IgD-negative memory B cell (primary cell): ENCODE data around the gene EVI5. TPM values are rescaled to one million over a fixed set of nuclear protein-coding genes. Genes with fewer than 3 reads are reported as not detected.
A peak's percentile ranks its signal among the peaks of the same experiment; 100 is the strongest.
"Not testable (repeated sequence)": the region's sequence is repeated elsewhere in the genome, so short reads cannot be mapped to it uniquely, and the experiment has no call there.

Experiments
- H3K27ac Mint-ChIP-seq, 3 donors: one replicate each; pipeline ENCODE4 v1.8.0; 2020 to 2022; ENCODE audit warnings: mild to moderate bottlenecking in 3 of 3, mixed read lengths in 3 of 3, moderate library complexity in 1 of 3
- H3K27me3 Mint-ChIP-seq: one replicate; pipeline ENCODE4 v1.8.0; 2021; ENCODE audit warnings: mixed read lengths
- H3K36me3 Mint-ChIP-seq: one replicate; pipeline ENCODE4 v1.8.0; 2020; ENCODE audit warnings: mild to moderate bottlenecking, mixed read lengths
- H3K4me1 Mint-ChIP-seq, 3 donors: one replicate each; pipeline ENCODE4 v1.8.0; 2020 to 2022; ENCODE audit warnings: mixed read lengths in 3 of 3, mild to moderate bottlenecking in 1 of 3
- H3K4me3 Mint-ChIP-seq, 4 donors: one replicate each; pipeline ENCODE4 v1.8.0; 2020 to 2022; ENCODE audit warnings: mild to moderate bottlenecking in 4 of 4, mixed read lengths in 4 of 4, moderate library complexity in 3 of 4
- H3K9me3 Mint-ChIP-seq, 3 donors: one replicate each; pipeline ENCODE4 v1.8.0; 2020 to 2021; ENCODE audit warnings: mixed read lengths in 3 of 3, mild to moderate bottlenecking in 1 of 3
- polyA plus RNA-seq: library from polyadenylated mRNA; unstranded; fragments of 300-500 nt; fragmentation: Illumina TruSeq; gene quantifications from one replicate; pipeline ENCODE4 v1.2.3, GENCODE V29; 2021

EVI5 gene
- polyA plus RNA-seq, 1 donor from 2014 or later = 4.8 TPM

DNA sequence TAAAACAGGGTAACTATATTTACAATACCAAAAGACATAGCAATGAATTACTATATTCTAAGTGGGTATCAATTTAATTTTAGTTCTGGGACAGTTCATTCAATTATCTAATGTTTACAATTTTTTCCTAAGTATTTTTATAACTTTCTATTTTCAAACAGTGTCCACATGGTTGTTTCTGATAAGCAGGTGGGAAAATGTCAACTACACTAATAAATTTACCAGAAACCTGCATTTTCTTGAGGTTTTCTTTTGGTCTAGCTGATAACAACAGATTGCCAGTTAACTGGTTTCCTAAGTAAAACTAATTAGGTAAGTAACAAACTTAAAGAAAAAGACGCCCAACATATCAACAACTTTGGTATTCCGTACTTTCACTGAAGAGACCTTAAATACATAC is 213.3 kb downstream of the EVI5 start:
- Mint-ChIP-seq H3K27me3 (no peaks in the 10 kb centered on the region), H3K36me3 (peaks cover 4% of the 10 kb centered on the region), H3K4me1 (no peaks in the 10 kb centered on the region), H3K27ac (peak overlapping the region in 1 of 3 donors; percentile 25), H3K9me3 (no peaks in the 10 kb centered on the region), H3K4me3 (no peak overlapping the region)

- H3K4me3 Mint-ChIP-seq = no peak overlapping the region
- H3K27me3 Mint-ChIP-seq = no peaks in the 10 kb centered on the region
Observed at GRCh38 chr1:92567211-92567868, 217.6 kb downstream of the EVI5 start.

DNA sequence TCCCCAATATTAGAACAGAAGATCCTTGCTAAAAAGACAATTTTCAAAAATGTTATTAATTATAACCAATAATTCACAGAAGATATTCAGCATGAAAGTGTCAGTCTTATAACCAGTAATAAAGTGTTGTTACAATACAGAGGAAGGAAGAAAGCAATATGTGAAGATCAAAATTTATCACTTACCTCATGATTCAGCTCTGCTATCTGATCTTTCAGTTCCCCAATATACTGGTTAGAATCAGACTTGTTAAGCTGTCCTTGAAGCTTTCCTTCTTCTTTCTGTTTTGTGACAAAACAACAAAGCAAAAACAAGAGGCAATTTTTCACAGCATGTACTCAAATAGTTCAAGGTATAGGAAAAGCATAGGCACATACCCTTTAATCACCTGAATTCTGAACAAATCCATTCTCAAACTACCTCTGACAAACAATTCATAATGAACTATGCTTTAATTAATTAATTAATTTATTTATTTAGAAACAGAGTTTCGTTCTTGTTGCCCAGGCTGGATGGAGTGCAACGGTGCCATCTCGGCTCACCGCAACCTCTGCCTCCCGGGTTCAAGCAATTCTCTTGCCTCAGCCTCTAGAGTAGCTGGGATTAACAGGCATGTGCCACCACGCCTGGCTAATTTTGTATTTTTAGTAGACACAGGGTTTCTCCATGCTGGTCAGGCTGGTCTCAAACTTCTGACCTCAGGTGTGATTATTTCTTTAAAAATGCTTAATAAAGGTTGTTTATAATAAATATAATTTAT is 221.3 kb downstream of the EVI5 start:
- Mint-ChIP-seq H3K36me3 (peaks cover 11% of the 10 kb centered on the region), H3K27ac (no peak overlapping the region), H3K9me3 (no peaks in the 10 kb centered on the region), H3K27me3 (no peaks in the 10 kb centered on the region), H3K4me1 (peaks cover 0 to 6% (median 2%) of the 10 kb centered on the region in 3 donors), H3K4me3 (peak overlapping the region in 1 of 4 donors; percentile 49)

More at GRCh38 chr1:92567211-92567868, 217.6 kb downstream of the EVI5 start:
- Mint-ChIP-seq H3K36me3 (peaks cover 7% of the 10 kb centered on the region), H3K27ac (no peak overlapping the region), H3K9me3 (no peaks in the 10 kb centered on the region), H3K4me1 (peaks cover 0 to 6% (median 2%) of the 10 kb centered on the region in 3 donors)

DNA sequence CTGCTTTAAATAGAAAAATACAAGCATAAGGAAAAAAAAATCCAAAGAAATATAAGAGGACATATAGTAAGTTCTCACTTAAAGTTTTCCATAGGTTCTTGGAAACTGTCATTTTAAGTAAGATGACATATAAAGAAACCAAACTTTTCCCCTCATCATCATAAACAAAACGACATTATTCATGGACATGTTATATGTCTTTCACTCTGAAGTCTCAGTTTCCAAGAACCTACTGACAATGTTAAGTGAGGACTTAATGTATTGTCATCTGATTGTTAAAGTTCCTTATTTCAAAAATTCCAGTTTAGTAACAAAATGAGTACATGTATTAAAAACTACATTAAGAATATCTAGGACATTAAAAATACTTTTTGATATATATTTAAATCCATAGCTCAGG is 228.6 kb downstream of the EVI5 start:
- Mint-ChIP-seq H3K4me3 (no peak overlapping the region), H3K27ac (no peak overlapping the region), H3K9me3 (peaks cover 0 to 1% (median 0%) of the 10 kb centered on the region in 3 donors), H3K27me3 (no peaks in the 10 kb centered on the region), H3K4me1 (peaks cover 0 to 1% (median 0%) of the 10 kb centered on the region in 3 donors), H3K36me3 (peaks cover 18% of the 10 kb centered on the region)

GRCh38 chr1:92554216-92554615 is 230.7 kb downstream of the EVI5 start:
- H3K27ac Mint-ChIP-seq = no peak overlapping the region
- peaks cover 0 to 1% (median 0%) of the 10 kb centered on the region in 3 donors for H3K4me1 Mint-ChIP-seq
- peaks cover 0 to 2% (median 1%) of the 10 kb centered on the region in 3 donors for H3K9me3 Mint-ChIP-seq
- H3K36me3 Mint-ChIP-seq = peaks cover 18% of the 10 kb centered on the region
- H3K27me3 Mint-ChIP-seq = no peaks in the 10 kb centered on the region
- no peak overlapping the region for H3K4me3 Mint-ChIP-seq

GRCh38 chr1:92551916-92552315 is 233.0 kb downstream of the EVI5 start:
- peaks cover 0 to 1% (median 0%) of the 10 kb centered on the region in 3 donors for H3K4me1 Mint-ChIP-seq
- H3K27ac Mint-ChIP-seq = no peak overlapping the region
- no peaks in the 10 kb centered on the region for H3K27me3 Mint-ChIP-seq
- no peak overlapping the region for H3K4me3 Mint-ChIP-seq
- H3K36me3 Mint-ChIP-seq = peaks cover 16% of the 10 kb centered on the region
- peaks cover 0 to 2% (median 1%) of the 10 kb centered on the region in 3 donors for H3K9me3 Mint-ChIP-seq

DNA sequence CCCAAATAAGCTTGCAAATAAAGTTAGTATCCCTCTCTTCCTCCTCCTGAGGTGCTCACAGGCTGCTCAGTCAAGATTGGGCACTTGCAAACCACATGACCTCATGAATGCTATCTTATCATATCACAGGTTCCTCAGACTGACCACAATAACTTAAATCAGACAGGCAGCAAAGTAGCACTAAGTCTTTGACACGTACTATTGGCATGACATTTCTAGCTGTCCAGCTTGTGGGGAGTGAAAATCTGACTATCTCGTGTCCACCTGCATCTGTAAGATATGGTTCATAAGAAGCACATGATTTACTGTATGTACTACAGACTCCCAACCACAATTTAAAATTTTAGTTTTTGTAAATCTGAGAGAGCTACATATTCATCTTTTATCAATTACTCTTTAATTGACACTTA is 240.1 kb downstream of the EVI5 start:
- peaks cover 20% of the 10 kb centered on the region for H3K36me3 Mint-ChIP-seq
- peaks cover 0 to under 1% (median 0%) of the 10 kb centered on the region in 3 donors for H3K4me1 Mint-ChIP-seq
- peaks cover 0 to 2% (median 1%) of the 10 kb centered on the region in 3 donors for H3K9me3 Mint-ChIP-seq
- no peaks in the 10 kb centered on the region for H3K27me3 Mint-ChIP-seq
- no peak overlapping the region for H3K4me3 Mint-ChIP-seq
- H3K27ac Mint-ChIP-seq = no peak overlapping the region

DNA sequence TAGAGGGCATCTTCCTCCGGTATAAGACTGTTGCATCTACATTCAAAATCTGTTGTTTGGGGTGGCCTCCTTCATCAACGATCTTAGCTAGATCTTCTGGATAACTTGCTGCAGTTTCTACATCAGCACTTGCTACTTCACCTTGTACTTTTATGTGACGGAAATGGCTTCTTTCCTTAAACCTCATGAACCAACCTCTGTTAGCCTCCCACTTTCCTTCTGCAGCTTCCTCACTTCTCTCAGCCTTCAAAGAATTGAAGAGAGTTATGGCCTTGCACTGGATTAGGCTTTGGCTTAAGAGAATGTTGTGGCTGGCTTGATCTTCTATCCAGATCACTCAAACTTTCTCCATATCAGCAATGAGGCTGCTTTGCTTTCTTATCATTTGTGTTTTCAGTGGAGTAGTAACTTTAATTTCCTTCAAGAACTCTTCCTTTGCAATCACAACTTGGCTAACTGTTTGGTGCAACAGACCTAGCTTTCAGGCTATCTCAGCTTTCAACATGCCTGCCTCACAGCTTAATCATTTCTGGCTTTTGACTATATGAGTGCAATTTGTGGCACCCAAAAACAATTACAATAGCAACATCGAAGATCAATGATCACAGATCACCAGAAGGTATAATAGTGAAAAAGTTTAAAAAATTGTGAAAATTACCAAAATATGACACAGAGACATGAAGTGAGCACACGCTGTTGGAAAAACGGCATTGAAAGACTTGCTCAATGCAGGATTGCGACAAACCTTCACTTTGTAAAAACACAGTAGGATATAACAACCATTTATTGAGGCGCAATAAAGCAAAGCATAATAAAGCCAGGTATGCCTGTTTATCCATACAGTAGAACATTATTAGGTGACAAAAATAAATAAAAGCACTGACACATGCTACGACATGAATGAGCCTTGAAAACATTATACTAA is 241.5 kb downstream of the EVI5 start:
- peaks cover 2 to 6% (median 5%) of the 10 kb centered on the region in 3 donors for H3K4me1 Mint-ChIP-seq
- no peak overlapping the region for H3K27ac Mint-ChIP-seq
- no peak overlapping the region for H3K4me3 Mint-ChIP-seq
- no peaks in the 10 kb centered on the region for H3K27me3 Mint-ChIP-seq
- H3K36me3 Mint-ChIP-seq = peaks cover 18% of the 10 kb centered on the region
- H3K9me3 Mint-ChIP-seq = peaks cover 0 to 1% (median 0%) of the 10 kb centered on the region in 3 donors

GRCh38 chr1:92538413-92539061 is 246.4 kb downstream of the EVI5 start:
- H3K36me3 Mint-ChIP-seq = peaks cover 16% of the 10 kb centered on the region
- peaks cover 23 to 26% (median 23%) of the 10 kb centered on the region in 3 donors for H3K4me1 Mint-ChIP-seq
- no peaks in the 10 kb centered on the region for H3K9me3 Mint-ChIP-seq
- peak overlapping the region in 1 of 4 donors; percentile 80 for H3K4me3 Mint-ChIP-seq
- peak overlapping the region in 1 of 3 donors; percentile 16 for H3K27ac Mint-ChIP-seq
- H3K27me3 Mint-ChIP-seq = no peaks in the 10 kb centered on the region

- Mint-ChIP-seq H3K4me3 (peak overlapping the region in 2 of 4 donors; percentile 77 to 80), H3K9me3 (no peaks in the 10 kb centered on the region), H3K36me3 (peaks cover 16% of the 10 kb centered on the region), H3K27ac (peak overlapping the region in 1 of 3 donors; percentile 16), H3K27me3 (no peaks in the 10 kb centered on the region), H3K4me1 (peaks cover 23 to 26% (median 24%) of the 10 kb centered on the region in 3 donors)
Observed at GRCh38 chr1:92538048-92538412, 246.9 kb downstream of the EVI5 start.

GRCh38 chr1:92536980-92537884 is 247.7 kb downstream of the EVI5 start:
- peak overlapping the region in 1 of 4 donors; percentile 45 for H3K4me3 Mint-ChIP-seq
- H3K36me3 Mint-ChIP-seq = peaks cover 13% of the 10 kb centered on the region
- H3K4me1 Mint-ChIP-seq = peaks cover 23 to 30% (median 24%) of the 10 kb centered on the region in 3 donors
- H3K27me3 Mint-ChIP-seq = no peaks in the 10 kb centered on the region
- no peaks in the 10 kb centered on the region for H3K9me3 Mint-ChIP-seq
- peak overlapping the region in 1 of 3 donors; percentile 16 for H3K27ac Mint-ChIP-seq

DNA sequence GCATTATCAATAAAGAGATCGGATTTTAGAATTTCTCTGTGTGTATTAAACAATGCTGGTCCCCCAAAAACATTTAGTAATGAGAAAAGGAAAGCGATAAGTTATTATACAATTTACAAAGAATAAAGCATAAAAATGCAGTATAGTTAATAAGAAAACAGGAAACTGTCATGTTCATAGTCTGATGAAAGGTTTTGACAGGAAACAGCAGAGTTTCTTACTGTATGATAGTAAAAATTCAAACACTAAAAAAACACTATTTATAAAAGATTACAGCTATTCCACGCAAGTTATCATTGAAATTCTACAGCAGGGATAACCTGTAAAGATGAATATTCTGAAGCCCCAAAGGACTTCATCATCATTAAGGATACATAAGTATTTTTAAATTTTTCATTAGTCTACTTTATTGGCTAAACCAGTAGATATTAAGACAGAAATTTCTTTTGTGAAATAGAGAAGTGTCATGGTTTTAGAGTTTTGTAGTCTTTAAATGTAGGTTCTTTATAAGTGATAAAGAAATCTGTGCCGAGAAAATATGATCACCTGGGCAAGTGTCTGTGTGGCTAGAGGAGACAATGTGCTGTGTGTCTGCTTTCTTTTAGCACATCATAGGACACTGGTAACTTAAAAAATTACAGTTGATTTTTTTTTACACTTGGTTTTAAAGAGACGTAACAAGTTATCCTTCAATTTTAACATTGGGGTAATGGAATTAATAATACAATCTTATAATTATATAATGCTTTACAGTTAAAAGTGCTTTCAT is 248.5 kb downstream of the EVI5 start:
- no peaks in the 10 kb centered on the region for H3K27me3 Mint-ChIP-seq
- H3K4me1 Mint-ChIP-seq = peaks cover 24 to 32% (median 25%) of the 10 kb centered on the region in 3 donors
- no peaks in the 10 kb centered on the region for H3K9me3 Mint-ChIP-seq
- H3K27ac Mint-ChIP-seq = no peak overlapping the region
- no peak overlapping the region for H3K4me3 Mint-ChIP-seq
- H3K36me3 Mint-ChIP-seq = peaks cover 10% of the 10 kb centered on the region

- H3K4me1 Mint-ChIP-seq = peaks cover 10 to 22% (median 13%) of the 10 kb centered on the region in 3 donors
- not testable (repeated sequence) for H3K27me3 Mint-ChIP-seq, H3K4me3 Mint-ChIP-seq, H3K9me3 Mint-ChIP-seq
- peak overlapping the region in 1 of 3 donors; percentile 3 for H3K27ac Mint-ChIP-seq
- peaks cover 15% of the 10 kb centered on the region for H3K36me3 Mint-ChIP-seq
Observed at GRCh38 chr1:92532371-92532770, 252.5 kb downstream of the EVI5 start.
